Neural cell (in vitro differentiated cells): Measurements from ENCODE around the gene PGK1.

Source experiments
- CTCF ChIP-seq: fragments of 450-650 bp; IDR thresholded peaks from 2 replicates; pipeline ENCODE4 v1.5.1; 2014; ENCODE audit warnings: antibody characterized with exemption, mild to moderate bottlenecking, moderate library complexity; ENCODE audit not compliant: poor library complexity, severe bottlenecking
- EP300 ChIP-seq: fragments of 450-650 bp; conservative IDR thresholded peaks from 2 replicates; pipeline ENCODE4 v1.6.1; 2014; ENCODE audit warnings: antibody characterized with exemption, mild to moderate bottlenecking, moderate library complexity; ENCODE audit not compliant: poor library complexity, severe bottlenecking
- RAD21 ChIP-seq: fragments of 450-650 bp; conservative IDR thresholded peaks from 2 replicates; pipeline ENCODE4 v1.6.1; 2014; ENCODE audit warnings: antibody characterized with exemption, mild to moderate bottlenecking, moderate library complexity
- SMC3 ChIP-seq: fragments of 450-650 bp; conservative IDR thresholded peaks from 2 replicates; pipeline ENCODE4 v1.6.1; 2014; ENCODE audit warnings: antibody characterized with exemption, mild to moderate bottlenecking, moderate library complexity; ENCODE audit not compliant: poor library complexity
- TAF1 ChIP-seq: IDR thresholded peaks from 2 replicates; pipeline ENCODE4 v1.6.1; 2012; ENCODE audit warnings: low read depth

DNA sequence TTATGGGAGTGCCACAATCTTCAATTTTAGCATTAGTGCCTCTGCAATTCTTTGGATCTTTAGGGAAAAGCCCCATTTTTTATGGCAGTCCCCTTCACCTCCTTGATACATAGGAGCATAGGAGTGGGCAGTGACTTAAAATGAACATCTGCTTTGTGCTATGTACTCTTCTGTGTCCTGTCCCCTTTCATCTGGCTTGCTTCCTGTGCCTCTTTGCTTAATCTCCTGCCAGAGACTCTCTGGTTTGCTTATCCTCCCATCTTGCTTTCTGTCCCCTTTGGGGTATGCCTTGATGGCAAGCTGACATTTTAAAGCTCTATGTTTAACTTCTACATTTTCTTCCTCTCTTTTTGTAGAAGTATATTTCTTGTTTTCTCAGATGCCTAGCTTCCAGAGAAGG, 12.3 kb downstream of the PGK1 start:
- TF ChIP-seq TAF1 (no peak), EP300 (no peak), CTCF (no peak), RAD21 (no peak), SMC3 (no peak)
